ENCODE data around the gene SLX9.

The SLX9 gene

GRCh38 chr21:44892536-44893277, 47.1 kb upstream of the SLX9 start:
- Mint-ChIP-seq H3K36me3 (ENCODE audit: low read depth) (no peaks in the 10 kb centered on the region), H3K9me3 (no peaks in the 10 kb centered on the region), H3K27ac (no peak overlapping the region), H3K4me3 (no peak overlapping the region), H3K4me1 (peaks cover 20% of the 10 kb centered on the region), H3K27me3 (ENCODE audit: low read depth, poor library complexity) (peaks cover 23% of the 10 kb centered on the region)
- peak; percentile 78 for DNase-seq
- peak; percentile 73 for TF ChIP-seq CTCF (IDR thresholded peaks at IDR 0.05)

- Mint-ChIP-seq H3K4me3 (no peak overlapping the region), H3K36me3 (ENCODE audit: low read depth) (no peaks in the 10 kb centered on the region), H3K27me3 (ENCODE audit: low read depth, poor library complexity) (peaks cover 23% of the 10 kb centered on the region), H3K4me1 (peaks cover 21% of the 10 kb centered on the region), H3K27ac (no peak overlapping the region), H3K9me3 (no peaks in the 10 kb centered on the region)
- TF ChIP-seq CTCF (IDR thresholded peaks at IDR 0.05) = no peak
- DNase-seq = peak; percentile 1
Observed at GRCh38 chr21:44893278-44893556, 46.6 kb upstream of the SLX9 start.

- Mint-ChIP-seq H3K9me3 (no peaks in the 10 kb centered on the region), H3K4me3 (no peak overlapping the region), H3K27me3 (ENCODE audit: low read depth, poor library complexity) (peaks cover 23% of the 10 kb centered on the region), H3K36me3 (ENCODE audit: low read depth) (no peaks in the 10 kb centered on the region), H3K27ac (no peak overlapping the region), H3K4me1 (peaks cover 27% of the 10 kb centered on the region)
- TF ChIP-seq CTCF (IDR thresholded peaks at IDR 0.05) = no peak
- DNase-seq = peak; percentile 0
Observed at GRCh38 chr21:44893948-44894656, 45.7 kb upstream of the SLX9 start.

- TF ChIP-seq CTCF (IDR thresholded peaks at IDR 0.05) = no peak
- Mint-ChIP-seq H3K36me3 (ENCODE audit: low read depth) (no peaks in the 10 kb centered on the region), H3K27me3 (ENCODE audit: low read depth, poor library complexity) (peaks cover 23% of the 10 kb centered on the region), H3K9me3 (no peaks in the 10 kb centered on the region), H3K27ac (no peak overlapping the region), H3K4me1 (peaks cover 27% of the 10 kb centered on the region), H3K4me3 (no peak overlapping the region)
- peak; percentile 2 for DNase-seq
Observed at GRCh38 chr21:44894687-44895302, 45.0 kb upstream of the SLX9 start.

- no peaks in the 10 kb centered on the region for H3K36me3 Mint-ChIP-seq (ENCODE audit: low read depth)
- H3K4me3 Mint-ChIP-seq = no peak overlapping the region
- no peak for TF ChIP-seq CTCF (IDR thresholded peaks at IDR 0.05)
- no peak overlapping the region for H3K27ac Mint-ChIP-seq
- peaks cover 31% of the 10 kb centered on the region for H3K4me1 Mint-ChIP-seq
- H3K27me3 Mint-ChIP-seq (ENCODE audit: low read depth, poor library complexity) = peaks cover 17% of the 10 kb centered on the region
- DNase-seq = no peak
- no peaks in the 10 kb centered on the region for H3K9me3 Mint-ChIP-seq
Observed at GRCh38 chr21:44895859-44896258, 44.0 kb upstream of the SLX9 start.

Data from nephron progenitor cell (in vitro differentiated cells).